H9 (cell line): ENCODE data around the gene FLCN. TPM values are rescaled to one million over a fixed set of nuclear protein-coding genes. Genes with fewer than 3 reads are reported as not detected.

ENCODE experiments used
- DNase-seq: peaks from one replicate; pipeline ENCODE4 v3.0.0-alpha.2; 2017
- H2AFZ ChIP-seq: one replicate; pipeline ENCODE4 v1.6.1; 2013; ENCODE audit warnings: mild to moderate bottlenecking, low read length, control low read depth, moderate library complexity
- H2AK5ac ChIP-seq: 2 replicates; pipeline ENCODE4 v1.6.1; 2013; ENCODE audit warnings: low read length, control low read depth, mixed read lengths; ENCODE audit not compliant: insufficient read length
- H2BK120ac ChIP-seq: one replicate; pipeline ENCODE4 v1.6.1; 2013; ENCODE audit warnings: low read depth, mild to moderate bottlenecking, low read length, control low read depth, inconsistent platforms; ENCODE audit not compliant: poor library complexity, severe bottlenecking
- H2BK12ac ChIP-seq: 2 replicates; pipeline ENCODE4 v1.6.1; 2013; ENCODE audit warnings: low read length, control low read depth, mixed read lengths, low read depth; ENCODE audit not compliant: insufficient read length
- H2BK15ac ChIP-seq: 2 replicates; pipeline ENCODE4 v1.6.1; 2013; ENCODE audit warnings: low read depth, low read length, control low read depth
- H2BK20ac ChIP-seq: one replicate; pipeline ENCODE4 v1.6.1; 2013; ENCODE audit warnings: low read depth, mild to moderate bottlenecking, low read length, control low read depth, inconsistent platforms; ENCODE audit not compliant: poor library complexity, severe bottlenecking
- H2BK5ac ChIP-seq: 2 replicates; pipeline ENCODE4 v1.6.1; 2013; ENCODE audit warnings: low read length, control low read depth, mixed read lengths; ENCODE audit not compliant: insufficient read length
- H3K14ac ChIP-seq: 2 replicates; pipeline ENCODE4 v1.6.1; 2013; ENCODE audit warnings: low read length, control low read depth; ENCODE audit not compliant: insufficient read depth
- H3K18ac ChIP-seq: 2 replicates; pipeline ENCODE4 v1.6.1; 2013; ENCODE audit warnings: low read depth, mild to moderate bottlenecking, mixed read lengths, low read length, control low read depth; ENCODE audit not compliant: insufficient read length
- H3K23ac ChIP-seq: 2 replicates; pipeline ENCODE4 v1.6.1; 2013; ENCODE audit warnings: low read length, control low read depth, mixed read lengths, low read depth; ENCODE audit not compliant: insufficient read length
- H3K23me2 ChIP-seq: 2 replicates; pipeline ENCODE4 v1.6.1; 2013; ENCODE audit warnings: low read depth, mild to moderate bottlenecking, mixed read lengths, low read length, control low read depth; ENCODE audit not compliant: insufficient read length, poor library complexity, severe bottlenecking
- H3K27ac ChIP-seq: 2 replicates; pipeline ENCODE4 v1.5.1; 2013; ENCODE audit warnings: low read length, control low read depth, mixed read lengths, low read depth; ENCODE audit not compliant: insufficient read length
- H3K27me3 ChIP-seq: 2 replicates; pipeline ENCODE4 v1.6.1; 2013; ENCODE audit warnings: low read length, control low read depth, inconsistent platforms; ENCODE audit not compliant: insufficient read depth
- H3K4ac ChIP-seq: 2 replicates; pipeline ENCODE4 v1.6.1; 2013; ENCODE audit warnings: low read depth, mild to moderate bottlenecking, control low read depth, inconsistent platforms, low read length, moderate library complexity
- H3K4me1 ChIP-seq: 2 replicates; pipeline ENCODE4 v1.6.1; 2013; ENCODE audit warnings: low read length, control low read depth, inconsistent platforms; ENCODE audit not compliant: insufficient read depth
- H3K4me2 ChIP-seq: 2 replicates; pipeline ENCODE4 v1.6.1; 2013; ENCODE audit warnings: low read length, control low read depth, mixed read lengths; ENCODE audit not compliant: insufficient read length, insufficient read depth
- H3K56ac ChIP-seq: 2 replicates; pipeline ENCODE4 v1.6.1; 2013; ENCODE audit warnings: low read depth, mild to moderate bottlenecking, mixed read lengths, low read length, control low read depth; ENCODE audit not compliant: insufficient read length
- H3K79me1 ChIP-seq: 2 replicates; pipeline ENCODE4 v1.6.1; 2013; ENCODE audit warnings: low read depth, mild to moderate bottlenecking, moderate library complexity, low read length, control low read depth, inconsistent platforms; ENCODE audit not compliant: insufficient read depth, poor library complexity, severe bottlenecking
- H3K79me2 ChIP-seq: 2 replicates; pipeline ENCODE4 v1.6.1; 2013; ENCODE audit warnings: low read length, control low read depth, inconsistent platforms; ENCODE audit not compliant: insufficient read depth
- H3K9ac ChIP-seq: 2 replicates; pipeline ENCODE4 v1.6.1; 2013; ENCODE audit warnings: low read length, control low read depth, mixed read lengths; ENCODE audit not compliant: insufficient read length; ENCODE audit errors: extremely low read depth
- H3K9me3 ChIP-seq: one replicate; pipeline ENCODE4 v1.6.1; 2013; ENCODE audit warnings: low read depth, low read length, inconsistent platforms; ENCODE audit not compliant: control insufficient read depth
- H3T11ph ChIP-seq: one replicate; pipeline ENCODE4 v1.6.1; 2013; ENCODE audit warnings: mild to moderate bottlenecking, low read length, control low read depth, inconsistent platforms
- H4K20me1 ChIP-seq: one replicate; pipeline ENCODE4 v1.6.1; 2013; ENCODE audit not compliant: control insufficient read depth, insufficient read length, insufficient read depth
- H4K5ac ChIP-seq: 2 replicates; pipeline ENCODE4 v1.6.1; 2013; ENCODE audit warnings: low read depth, mild to moderate bottlenecking, mixed read lengths, low read length, control low read depth; ENCODE audit not compliant: insufficient read length
- H4K8ac ChIP-seq: replicated peaks from 2 replicates; pipeline ENCODE4 v1.6.1; 2013; ENCODE audit warnings: low read length, control low read depth, mixed read lengths, low read depth; ENCODE audit not compliant: insufficient read length
- H4K91ac ChIP-seq: 2 replicates; pipeline ENCODE4 v1.6.1; 2013; ENCODE audit warnings: low read depth, mild to moderate bottlenecking, moderate library complexity, mixed read lengths, low read length, control low read depth; ENCODE audit not compliant: insufficient read length
- H3K27ac Mint-ChIP-seq, 3 experiments: 2 replicates in 2 of 3; 3 replicates in 1 of 3; pipeline ENCODE4 v1.8.0; 2020 to 2021; ENCODE audit warnings: mixed read lengths in 3 of 3, mild to moderate bottlenecking in 1 of 3, moderate library complexity in 1 of 3
- H3K27me3 Mint-ChIP-seq: 2 replicates; pipeline ENCODE4 v1.8.0; 2021; ENCODE audit warnings: low read depth, mild to moderate bottlenecking, moderate library complexity, mixed read lengths
- H3K36me3 Mint-ChIP-seq, 3 experiments: 2 replicates in 2 of 3; 3 replicates in 1 of 3; pipeline ENCODE4 v1.8.0; 2020 to 2021; ENCODE audit warnings: low read depth in 3 of 3, mixed read lengths in 3 of 3; ENCODE audit not compliant: insufficient read depth in 1 of 3
- H3K4me1 Mint-ChIP-seq, 2 experiments: 2 replicates each; pipeline ENCODE4 v1.8.0; 2020; ENCODE audit warnings: mixed read lengths in 2 of 2
- H3K4me3 Mint-ChIP-seq, 2 experiments: 2 replicates in 1 of 2; 3 replicates in 1 of 2; pipeline ENCODE4 v1.8.0; 2020 to 2021; ENCODE audit warnings: mild to moderate bottlenecking in 2 of 2, mixed read lengths in 2 of 2, moderate library complexity in 1 of 2
- H3K9me3 Mint-ChIP-seq, 2 experiments: 2 replicates in 1 of 2; 3 replicates in 1 of 2; pipeline ENCODE4 v1.8.0; 2020; ENCODE audit warnings: mild to moderate bottlenecking in 2 of 2, mixed read lengths in 2 of 2, moderate library complexity in 1 of 2
- CTCF ChIP-seq: fragments of 200-600 bp; sonication (generic); conservative IDR thresholded peaks from 3 replicates; pipeline ENCODE4 v1.8.0; 2021; ENCODE audit warnings: antibody characterized with exemption, mild to moderate bottlenecking
- WGBS: extraction: QIAGEN DNeasy Blood & Tissue Kit; methylation state at CpG from one replicate; pipeline ENCODE4 v1.1.7; 2013; ENCODE audit warnings: missing lambda C conversion rate, low lambda C conversion rate, mixed read lengths; ENCODE audit not compliant: insufficient read length; ENCODE audit errors: extremely low coverage; 5-methylcytosine and 5-hydroxymethylcytosine counted together
- total RNA-seq: library from RNA; stranded (reverse); gene quantifications from 2 replicates; pipeline ENCODE4 v1.2.1, GENCODE V29; 2021

FLCN gene
- total RNA-seq, 1 experiment from 2014 or later, result 33.3 TPM

GRCh38 chr17:17264430-17264829, 27.5 kb upstream of the FLCN start:
- Histone ChIP-seq H3K4me2 (no peak overlapping the region), H3K9me3 (no peaks in the 10 kb centered on the region), H3T11ph (no peak overlapping the region), H3K4ac (no peak overlapping the region), H3K27me3 (no peaks in the 10 kb centered on the region), H2BK20ac (no peak overlapping the region), H2AK5ac (no peak overlapping the region), H3K9ac (no peak overlapping the region), H4K5ac (no peak overlapping the region), H3K23me2 (no peaks in the 10 kb centered on the region), H4K91ac (no peak overlapping the region), H4K20me1 (no peaks in the 10 kb centered on the region), H4K8ac (no peak overlapping the region), H3K79me1 (no peaks in the 10 kb centered on the region), H2AFZ (no peak overlapping the region), H2BK15ac (no peak overlapping the region), H2BK12ac (no peak overlapping the region), H3K14ac (no peak overlapping the region), H3K79me2 (no peaks in the 10 kb centered on the region), H3K18ac (no peak overlapping the region), H3K4me1 (no peaks in the 10 kb centered on the region), H2BK5ac (no peak overlapping the region), H3K27ac (no peak overlapping the region), H3K23ac (no peak overlapping the region), H3K56ac (no peak overlapping the region), H2BK120ac (no peak overlapping the region)
- WGBS, result no CpG with 5 or more reads among the region's 2 CpGs
- 0 out of 7 replicates have a peak overlapping the region, but pooled peaks of 1 of the 3 experiments have one; percentile 46 for H3K27ac Mint-ChIP-seq
- no peak overlapping the region for H3K4me3 Mint-ChIP-seq
- no peaks in the 10 kb centered on the region for H3K9me3 Mint-ChIP-seq
- TF ChIP-seq CTCF, result no peak
- peaks cover 4 to 7% of the 10 kb centered on the region in 2 experiments; a peak in 3 of 4 replicates for H3K4me1 Mint-ChIP-seq
- peaks cover 34 to 81% (median 66%) of the 10 kb centered on the region in 3 experiments for H3K36me3 Mint-ChIP-seq
- no peak for DNase-seq
- H3K27me3 Mint-ChIP-seq, result no peaks in the 10 kb centered on the region
